Measurements from ENCODE around the gene DLGAP1.

DLGAP1 gene

GRCh38 chr18:3491981-3492555 is 963.0 kb downstream of the DLGAP1 start:
- TF ChIP-seq TEAD4 (IDR thresholded peaks at IDR 0.05) (no peak), TCF12 (IDR thresholded peaks at IDR 0.05; ENCODE audit: low read depth) (no peak), NFIC (IDR thresholded peaks at IDR 0.05) (no peak), EGR1 (IDR thresholded peaks at IDR 0.05) (no peak), MAX (IDR thresholded peaks at IDR 0.05) (no peak), CREB1 (IDR thresholded peaks at IDR 0.05; ENCODE audit: low read depth) (no peak), USF1 (IDR thresholded peaks at IDR 0.05) (no peak), ZBTB7A (IDR thresholded peaks at IDR 0.05; ENCODE audit: low read depth) (no peak), CEBPB (IDR thresholded peaks at IDR 0.05) (no peak), TAF1 (IDR thresholded peaks at IDR 0.05; ENCODE audit: low read depth) (no peak), EP300 (IDR thresholded peaks at IDR 0.05; ENCODE audit: borderline replicate concordance) (no peak), RAD21 (IDR thresholded peaks at IDR 0.05; ENCODE audit: low read depth) (no peak), FOXM1 (IDR thresholded peaks at IDR 0.05; ENCODE audit: borderline replicate concordance, low read depth) (no peak), YY1 (IDR thresholded peaks at IDR 0.05; ENCODE audit: low read depth) (no peak), REST (IDR thresholded peaks at IDR 0.05; ENCODE audit: low read depth) (no peak)

GRCh38 chr18:3489462-3489861 is 965.6 kb downstream of the DLGAP1 start:
- no peak for TF ChIP-seq NFIC (IDR thresholded peaks at IDR 0.05)
- TF ChIP-seq EGR1 (IDR thresholded peaks at IDR 0.05): no peak
- no peak for TF ChIP-seq USF1 (IDR thresholded peaks at IDR 0.05)
- no peak for TF ChIP-seq REST (IDR thresholded peaks at IDR 0.05; ENCODE audit: low read depth)
- TF ChIP-seq TEAD4 (IDR thresholded peaks at IDR 0.05): no peak
- no peak for TF ChIP-seq TCF12 (IDR thresholded peaks at IDR 0.05; ENCODE audit: low read depth)
- no peak for TF ChIP-seq FOXM1 (IDR thresholded peaks at IDR 0.05; ENCODE audit: borderline replicate concordance, low read depth)
- TF ChIP-seq CREB1 (IDR thresholded peaks at IDR 0.05; ENCODE audit: low read depth): no peak
- TF ChIP-seq MAX (IDR thresholded peaks at IDR 0.05): no peak
- TF ChIP-seq TAF1 (IDR thresholded peaks at IDR 0.05; ENCODE audit: low read depth): no peak
- no peak for TF ChIP-seq EP300 (IDR thresholded peaks at IDR 0.05; ENCODE audit: borderline replicate concordance)
- TF ChIP-seq YY1 (IDR thresholded peaks at IDR 0.05; ENCODE audit: low read depth): no peak
- no peak for TF ChIP-seq ZBTB7A (IDR thresholded peaks at IDR 0.05; ENCODE audit: low read depth)
- TF ChIP-seq CEBPB (IDR thresholded peaks at IDR 0.05): no peak
- no peak for TF ChIP-seq RAD21 (IDR thresholded peaks at IDR 0.05; ENCODE audit: low read depth)

- no peak for TF ChIP-seq ZBTB7A (IDR thresholded peaks at IDR 0.05; ENCODE audit: low read depth)
- TF ChIP-seq TCF12 (IDR thresholded peaks at IDR 0.05; ENCODE audit: low read depth): no peak
- TF ChIP-seq YY1 (IDR thresholded peaks at IDR 0.05; ENCODE audit: low read depth): no peak
- no peak for TF ChIP-seq FOXM1 (IDR thresholded peaks at IDR 0.05; ENCODE audit: borderline replicate concordance, low read depth)
- TF ChIP-seq EP300 (IDR thresholded peaks at IDR 0.05; ENCODE audit: borderline replicate concordance): no peak
Measured at GRCh38 chr18:3486512-3486911, 968.6 kb downstream of the DLGAP1 start.

GRCh38 chr18:3485153-3486149 is 969.7 kb downstream of the DLGAP1 start:
- TF ChIP-seq REST (IDR thresholded peaks at IDR 0.05; ENCODE audit: low read depth) (peak; percentile 68), NFIC (IDR thresholded peaks at IDR 0.05) (0 out of 2 replicates have a peak, but pooled peaks have one; percentile 17), EP300 (IDR thresholded peaks at IDR 0.05; ENCODE audit: borderline replicate concordance) (no peak)

All from Ishikawa (cell line).